Natural killer cell (primary cell): Measurements from ENCODE around the gene TNFAIP8L3. TPM values are rescaled to one million over a fixed set of nuclear protein-coding genes. Genes with fewer than 3 reads are reported as not detected.

Source experiments
- ATAC-seq, 3 donors: fragments of 150-1000 bp in 2 of 3; fragments of 200-7000 bp in 1 of 3; cut with Tn5 transposase; 1 replicate in 1 of 3; 2 replicates in 2 of 3; pipeline ENCODE4 v1.10.0; 2021; ENCODE audit warnings: mild to moderate bottlenecking in 2 of 3, moderate library complexity in 2 of 3
- DNase-seq, 2 donors: peaks; one replicate each; pipeline versions ENCODE4 v3.0.0 to v3.0.0-alpha.2; 2013 to 2021; ENCODE audit warnings: mixed read lengths in 1 of 2
- H3K27ac ChIP-seq: one replicate; pipeline ENCODE4 v1.5.1; 2013; ENCODE audit warnings: mild to moderate bottlenecking, low read length
- H3K27me3 ChIP-seq: one replicate; pipeline ENCODE4 v1.6.1; 2013; ENCODE audit warnings: low read length; ENCODE audit not compliant: control insufficient read depth, insufficient read depth
- H3K36me3 ChIP-seq: one replicate; pipeline ENCODE4 v1.6.1; 2013; ENCODE audit warnings: low read length; ENCODE audit not compliant: control insufficient read depth, insufficient read depth
- H3K4me1 ChIP-seq: one replicate; pipeline ENCODE4 v1.6.1; 2013; ENCODE audit warnings: low read length; ENCODE audit not compliant: control insufficient read depth, insufficient read depth
- H3K4me3 ChIP-seq: one replicate; pipeline ENCODE4 v1.5.1; 2013; ENCODE audit warnings: low read length
- H3K9me3 ChIP-seq: one replicate; pipeline ENCODE4 v1.6.1; 2013; ENCODE audit warnings: low read length; ENCODE audit not compliant: control insufficient read depth, insufficient read depth
- H3K27ac Mint-ChIP-seq, 2 donors: one replicate each; pipeline ENCODE4 v1.8.0; 2022; ENCODE audit warnings: mild to moderate bottlenecking in 2 of 2, mixed read lengths in 2 of 2, moderate library complexity in 1 of 2
- H3K27me3 Mint-ChIP-seq, 2 donors: one replicate each; pipeline ENCODE4 v1.8.0; 2022; ENCODE audit warnings: low read depth in 2 of 2, mixed read lengths in 2 of 2
- H3K36me3 Mint-ChIP-seq: one replicate; pipeline ENCODE4 v1.8.0; 2022; ENCODE audit warnings: mixed read lengths
- H3K4me1 Mint-ChIP-seq, 2 donors: one replicate each; pipeline ENCODE4 v1.8.0; 2022; ENCODE audit warnings: mixed read lengths in 2 of 2
- H3K4me3 Mint-ChIP-seq: one replicate; pipeline ENCODE4 v1.8.0; 2022; ENCODE audit warnings: mild to moderate bottlenecking, moderate library complexity, mixed read lengths
- H3K9me3 Mint-ChIP-seq, 2 donors: one replicate each; pipeline ENCODE4 v1.8.0; 2022; ENCODE audit warnings: mixed read lengths in 2 of 2
- CTCF ChIP-seq: fragments of 200-600 bp; IDR thresholded peaks from one replicate; pipeline ENCODE4 v1.8.0; 2022; ENCODE audit warnings: antibody characterized with exemption
- WGBS: methylation state at CpG from one replicate; pipeline ENCODE4 v1.1.7; 2013; ENCODE audit warnings: missing lambda C conversion rate; ENCODE audit not compliant: insufficient coverage; 5-methylcytosine and 5-hydroxymethylcytosine counted together
- intact Hi-C: fragments of 100-400 bp; cut with micrococcal nuclease; formaldehyde crosslinking; loops from one replicate; pipeline ENCODE4 v1.14.2; 2022
- total RNA-seq, 4 donors: library from RNA; stranded (reverse); fragments of 120-200 nt in 1 of 4; gene quantifications; one replicate each; pipeline versions ENCODE4 v1.2.3 to v1.2.4, GENCODE V29; 2013 to 2022

The TNFAIP8L3 gene
- total RNA-seq, 3 donors from 2014 or later (not counting 1 experiment from before 2014, with no cell fraction given): not detected

DNA sequence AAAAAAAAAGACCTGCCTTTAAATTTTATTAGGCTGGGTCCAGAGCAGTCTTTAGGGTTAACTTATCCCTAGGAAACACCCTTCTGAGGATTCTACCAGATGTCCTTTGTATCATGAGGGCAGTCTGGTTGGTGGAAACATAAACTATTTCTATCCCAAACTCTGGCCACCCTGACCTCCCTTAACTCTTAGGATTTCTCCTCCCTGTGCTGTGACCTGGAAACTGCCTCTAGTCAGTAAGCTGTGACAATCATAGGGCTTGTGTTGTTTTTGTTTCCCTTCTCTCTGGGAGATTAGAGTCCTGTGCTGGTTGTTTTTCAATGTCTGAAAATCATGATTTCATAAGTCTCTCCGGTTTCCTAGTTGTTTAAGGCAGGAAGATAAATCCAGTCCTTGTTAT is 78.1 kb downstream of the TNFAIP8L3 start:
- WGBS: no CpG with 5 or more reads among the region's 1 CpG
- Histone ChIP-seq H3K4me3 (no peak overlapping the region), H3K27ac (no peak overlapping the region), H3K36me3 (no peaks in the 10 kb centered on the region), H3K9me3 (no peaks in the 10 kb centered on the region), H3K27me3 (no peaks in the 10 kb centered on the region), H3K4me1 (no peaks in the 10 kb centered on the region)
- no peak for ATAC-seq
- no peak for DNase-seq
- TF ChIP-seq CTCF: no peak
- intact Hi-C loops: no loop called here
- Mint-ChIP-seq H3K4me3 (no peak overlapping the region), H3K4me1 (no peaks in the 10 kb centered on the region), H3K27me3 (no peaks in the 10 kb centered on the region), H3K9me3 (peaks cover 0 to 4% of the 10 kb centered on the region in 2 donors), H3K27ac (no peak overlapping the region), H3K36me3 (peaks cover 5% of the 10 kb centered on the region)

- no peak for ATAC-seq
- H3K36me3 Mint-ChIP-seq: peaks cover 15% of the 10 kb centered on the region
- Histone ChIP-seq H3K27me3 (no peaks in the 10 kb centered on the region), H3K4me3 (no peak overlapping the region), H3K27ac (no peak overlapping the region), H3K36me3 (no peaks in the 10 kb centered on the region), H3K4me1 (no peaks in the 10 kb centered on the region), H3K9me3 (peaks cover 2% of the 10 kb centered on the region)
- no peak overlapping the region for H3K27ac Mint-ChIP-seq
- DNase-seq: no peak
- H3K4me1 Mint-ChIP-seq: no peaks in the 10 kb centered on the region
- no peak for TF ChIP-seq CTCF
- intact Hi-C loops: no loop called here
- peaks cover 0 to 2% of the 10 kb centered on the region in 2 donors for H3K9me3 Mint-ChIP-seq
- WGBS: no CpG with 5 or more reads among the region's 1 CpG
- H3K27me3 Mint-ChIP-seq: no peaks in the 10 kb centered on the region
- no peak overlapping the region for H3K4me3 Mint-ChIP-seq
Observed at GRCh38 chr15:51011212-51011611, 83.5 kb downstream of the TNFAIP8L3 start.

- H3K27ac ChIP-seq: no peak overlapping the region
- Mint-ChIP-seq H3K4me3 (no peak overlapping the region), H3K9me3 (peaks cover 0 to 2% of the 10 kb centered on the region in 2 donors), H3K27ac (no peak overlapping the region), H3K36me3 (peaks cover 15% of the 10 kb centered on the region), H3K27me3 (no peaks in the 10 kb centered on the region), H3K4me1 (no peaks in the 10 kb centered on the region)
- no peaks in the 10 kb centered on the region for H3K4me1 ChIP-seq
- TF ChIP-seq CTCF: no peak
- no peak overlapping the region for H3K4me3 ChIP-seq
- ATAC-seq: no peak
- H3K9me3 ChIP-seq: peaks cover 2% of the 10 kb centered on the region
- intact Hi-C loops: no loop called here
- no peaks in the 10 kb centered on the region for H3K27me3 ChIP-seq
- H3K36me3 ChIP-seq: peaks cover 7% of the 10 kb centered on the region
- no peak for DNase-seq
- 94% methylated on average over 2 of the region's 4 CpGs for WGBS
Observed at GRCh38 chr15:51007131-51007666, 87.5 kb downstream of the TNFAIP8L3 start.

Other genes starting within 250 kb of the TNFAIP8L3 start
- gene AP4E1, start 186.2 kb downstream of the TNFAIP8L3 start, total RNA-seq: 10 to 100 TPM; 13.1 to 14.5 (median 14.1) TPM
- gene CYP19A1, start 243.7 kb upstream of the TNFAIP8L3 start, total RNA-seq: not detected
- not detected for gene GLDN, start 246.7 kb upstream of the TNFAIP8L3 start, total RNA-seq